ENCODE results near the gene EPN2.

The EPN2 gene

DNA sequence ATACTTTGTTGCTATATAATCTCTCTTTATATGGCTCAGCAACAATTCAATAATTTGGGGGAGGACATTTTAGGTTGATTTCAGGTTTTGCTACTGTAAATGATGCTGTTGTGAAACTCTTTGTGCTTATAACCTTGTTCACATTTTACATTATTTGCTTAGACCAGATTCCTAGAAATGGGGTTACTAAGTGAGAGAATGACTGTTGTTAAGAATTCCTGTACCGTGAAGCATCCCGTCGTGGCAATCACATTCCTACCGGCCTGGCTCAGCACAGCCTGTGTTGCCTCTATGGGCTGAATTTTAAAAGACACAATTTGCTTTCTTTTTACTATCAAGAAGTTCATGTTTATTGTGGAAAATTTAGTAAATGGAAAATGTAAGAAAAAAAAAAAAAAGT, 94.0 kb downstream of the EPN2 start:
- peak; percentile 90 for DNase-seq (ENCODE audit: low spot score)

DNA sequence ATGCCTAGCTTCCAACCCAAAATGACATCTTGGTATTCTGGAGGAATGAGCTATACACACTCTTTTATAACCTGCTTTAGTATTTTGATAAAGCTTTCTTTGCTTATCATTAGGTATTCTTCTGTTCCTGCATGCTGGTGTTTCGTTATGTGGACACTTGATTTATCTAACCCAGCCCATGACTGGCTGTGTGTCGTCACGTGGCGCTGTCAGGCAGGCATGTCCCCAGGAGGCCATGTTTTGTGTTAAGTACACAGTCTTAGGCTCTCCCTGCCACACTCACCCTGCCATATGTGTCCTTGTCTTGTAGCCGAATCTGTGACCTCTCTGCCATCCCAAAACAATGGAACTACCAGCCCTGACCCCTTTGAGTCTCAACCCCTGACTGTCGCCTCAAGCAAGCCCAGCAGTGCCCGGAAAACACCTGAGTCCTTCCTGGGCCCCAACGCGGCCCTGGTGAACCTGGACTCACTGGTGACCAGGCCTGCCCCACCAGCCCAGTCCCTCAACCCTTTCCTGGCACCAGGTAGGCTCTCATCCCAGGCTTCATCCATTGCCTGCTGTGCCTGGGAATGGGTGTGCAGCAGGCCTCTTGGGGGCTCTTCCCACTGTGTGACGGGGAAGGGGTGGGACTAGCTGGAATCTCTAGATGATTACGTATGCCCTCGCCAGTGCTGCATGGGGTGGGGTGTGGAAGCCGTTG, 94.5 kb downstream of the EPN2 start:
- no peak for DNase-seq (ENCODE audit: low spot score)

DNA sequence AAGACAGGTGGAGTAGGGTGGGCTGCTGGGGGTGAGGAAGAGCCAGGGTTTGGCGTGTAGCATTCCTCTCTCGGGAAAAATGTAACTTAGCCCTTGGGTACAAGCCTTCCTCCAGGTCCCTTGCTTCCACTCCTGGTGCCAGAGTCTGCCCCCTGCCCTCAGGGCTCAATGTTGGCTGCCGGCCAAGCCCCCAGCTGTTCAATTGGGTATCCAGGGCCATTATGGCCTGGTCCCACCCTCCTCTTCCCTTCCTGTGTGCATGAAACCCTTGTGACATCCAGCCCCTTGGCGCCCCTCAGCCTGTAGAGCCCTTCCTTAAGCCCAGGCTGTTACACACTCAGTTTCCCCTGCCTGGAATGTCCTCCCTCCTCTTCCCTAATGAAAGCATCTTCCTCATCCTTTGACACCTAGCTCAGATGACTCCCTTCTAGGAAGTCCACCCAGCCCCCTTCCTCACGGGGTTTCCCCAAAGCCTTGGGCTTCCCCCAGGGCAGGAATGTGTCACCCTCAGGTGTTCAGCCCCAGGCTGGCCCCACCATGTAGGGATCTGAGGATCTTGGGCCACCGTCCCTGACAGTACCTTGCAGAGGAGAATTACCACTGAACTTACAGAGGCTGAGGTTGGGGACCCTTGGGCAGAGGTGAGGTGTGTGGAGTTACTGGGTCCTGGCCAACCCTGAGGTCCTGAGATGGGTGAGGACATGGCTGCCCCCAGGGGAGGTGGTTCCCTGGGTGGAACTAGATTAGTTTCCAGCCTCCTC, 95.4 kb downstream of the EPN2 start:
- DNase-seq (ENCODE audit: low spot score), result no peak

DNA sequence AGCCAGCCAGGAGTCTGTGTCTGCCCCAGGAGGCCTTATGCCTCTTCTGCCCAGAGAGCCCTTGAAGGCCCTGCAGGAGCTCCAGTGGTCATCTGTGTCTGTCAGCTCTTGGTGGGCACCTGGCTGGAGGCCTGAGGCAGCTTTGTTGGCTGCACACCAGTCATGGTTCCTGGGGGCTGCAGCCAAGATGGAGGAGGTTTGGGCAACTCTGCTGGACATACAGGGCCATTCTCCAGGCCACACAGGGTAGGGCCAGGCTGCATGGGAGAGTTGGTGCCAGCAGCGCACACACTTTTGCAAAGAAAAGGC, 95.9 kb downstream of the EPN2 start:
- no peak for DNase-seq (ENCODE audit: low spot score)

DNA sequence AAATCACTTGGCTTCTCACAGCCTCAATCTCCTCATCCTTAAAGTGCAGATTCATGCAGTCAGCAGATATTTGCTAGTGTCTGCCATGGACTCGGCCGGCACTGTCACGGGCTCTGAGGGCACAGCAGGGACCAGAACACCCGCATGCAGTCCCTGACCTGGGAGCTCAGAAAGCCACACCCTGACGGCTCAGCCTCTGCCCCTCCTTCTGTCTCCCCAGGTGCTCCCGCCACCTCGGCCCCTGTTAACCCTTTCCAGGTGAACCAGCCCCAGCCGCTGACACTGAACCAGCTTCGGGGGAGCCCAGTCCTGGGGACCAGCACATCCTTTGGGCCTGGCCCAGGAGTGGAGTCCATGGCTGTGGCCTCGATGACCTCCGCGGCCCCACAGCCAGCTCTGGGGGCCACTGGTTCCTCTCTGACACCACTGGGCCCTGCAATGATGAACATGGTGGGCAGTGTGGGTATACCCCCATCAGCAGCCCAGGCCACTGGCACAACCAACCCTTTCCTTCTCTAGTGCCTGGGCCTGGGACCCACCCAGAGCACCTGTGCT, 96.6 kb downstream of the EPN2 start:
- no peak for DNase-seq (ENCODE audit: low spot score)

DNA sequence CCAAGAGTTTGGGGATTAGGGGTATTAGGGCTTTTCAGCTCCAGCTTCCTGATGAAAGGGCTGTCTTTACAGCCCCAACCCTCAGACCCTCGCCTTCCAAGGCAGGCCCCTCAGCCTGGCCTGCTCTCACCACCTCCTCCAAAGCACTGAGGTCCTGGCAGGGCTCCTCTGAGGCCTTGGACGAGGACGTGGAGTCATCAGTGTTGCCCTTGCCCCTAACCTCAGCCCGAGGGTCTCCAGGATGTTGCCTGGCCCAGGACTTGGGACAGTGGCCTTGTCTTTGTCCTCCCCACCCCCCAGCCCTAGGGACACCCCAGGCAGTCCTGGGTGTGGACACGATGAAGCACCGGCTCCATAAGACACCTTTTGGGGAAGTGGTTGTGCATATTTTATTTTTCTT, 97.2 kb downstream of the EPN2 start:
- DNase-seq (ENCODE audit: low spot score), result no peak

DNA sequence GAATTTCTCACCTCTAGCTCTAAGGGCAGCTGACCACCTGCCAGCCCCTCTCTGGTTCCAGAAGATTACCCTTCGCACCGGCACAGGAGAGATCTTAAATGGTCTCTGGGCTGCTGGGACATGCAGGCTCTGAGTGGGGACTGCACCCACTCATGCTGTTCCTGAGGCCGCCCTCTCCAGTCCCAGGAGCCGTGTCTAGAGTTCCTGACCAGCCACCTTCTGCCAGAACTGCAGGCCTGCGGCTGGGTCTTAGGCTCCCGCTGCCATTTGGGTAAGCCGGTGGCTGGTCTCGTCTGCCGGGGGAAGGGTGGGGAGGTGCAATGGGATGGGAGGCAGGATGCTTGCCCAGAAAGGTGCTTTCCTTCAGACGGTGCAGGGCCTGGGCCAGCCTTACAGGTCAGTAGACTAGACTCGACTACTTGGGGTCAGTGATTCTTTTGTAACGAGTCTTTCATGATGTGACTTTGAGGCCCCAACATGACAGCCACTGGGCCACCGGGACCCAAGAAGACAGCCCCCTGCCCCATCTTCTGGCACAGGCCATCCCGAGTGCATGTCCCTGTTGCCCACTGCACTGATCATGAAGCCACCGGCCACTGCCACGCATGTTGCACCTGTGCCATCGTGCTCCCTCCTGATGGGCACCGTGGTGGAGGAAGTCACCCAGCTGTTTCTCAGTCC, 98.9 kb downstream of the EPN2 start:
- DNase-seq (ENCODE audit: low spot score), result no peak

DNA sequence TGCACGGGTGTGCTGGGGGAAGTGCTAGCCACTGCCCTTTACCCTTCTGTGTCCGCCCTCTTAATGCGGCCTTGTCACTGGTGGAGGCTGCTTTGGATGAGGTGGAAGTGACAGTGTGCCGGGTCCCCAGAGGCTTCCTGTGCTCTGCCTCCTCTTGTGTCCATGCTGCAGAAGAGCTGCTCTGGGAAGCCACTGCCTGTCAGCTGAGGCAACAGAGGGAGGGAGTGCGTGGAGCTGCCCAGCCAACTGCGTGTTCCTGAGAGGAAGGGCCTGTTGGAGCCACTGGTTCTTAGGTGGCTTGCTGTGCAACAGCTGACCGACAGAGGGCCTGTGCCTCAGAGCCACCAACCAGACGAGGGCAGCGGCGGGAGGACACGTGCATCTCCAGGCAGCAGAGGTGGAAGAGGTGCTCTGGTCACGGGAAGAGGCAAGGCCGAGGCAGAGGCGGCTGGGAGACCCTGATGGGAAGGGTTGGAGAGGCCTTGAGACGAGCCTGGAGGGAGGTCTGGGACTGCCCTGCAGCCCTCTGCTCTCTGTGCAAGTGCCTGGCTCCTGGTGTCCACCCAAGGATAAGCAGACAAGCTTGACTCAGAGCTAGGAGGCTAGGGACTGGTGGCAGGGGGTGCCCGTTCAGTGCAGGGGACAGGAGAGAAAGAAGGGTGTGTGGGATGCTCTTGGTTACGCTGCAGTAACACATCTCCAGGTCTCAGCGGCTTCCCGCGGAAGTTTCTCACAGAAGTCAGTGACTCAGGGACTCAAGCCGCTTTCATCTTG, 100.0 kb downstream of the EPN2 start:
- no peak for DNase-seq (ENCODE audit: low spot score)

DNA sequence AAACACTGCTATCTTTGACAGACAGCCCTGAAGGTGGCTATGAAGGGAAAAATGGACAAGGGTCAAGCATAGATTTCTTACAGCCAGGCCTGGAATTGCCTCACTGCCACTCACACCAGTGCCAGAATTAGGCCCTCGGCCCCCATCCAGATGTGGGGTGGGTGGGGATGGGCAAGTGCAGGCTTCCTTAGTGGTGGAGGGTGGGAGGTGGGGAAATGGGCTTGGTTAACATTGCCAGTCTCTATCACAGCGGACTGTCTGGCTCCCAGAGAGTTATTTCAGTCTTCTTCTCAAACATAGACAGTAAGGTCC, 100.5 kb downstream of the EPN2 start:
- DNase-seq (ENCODE audit: low spot score), result no peak

DNA sequence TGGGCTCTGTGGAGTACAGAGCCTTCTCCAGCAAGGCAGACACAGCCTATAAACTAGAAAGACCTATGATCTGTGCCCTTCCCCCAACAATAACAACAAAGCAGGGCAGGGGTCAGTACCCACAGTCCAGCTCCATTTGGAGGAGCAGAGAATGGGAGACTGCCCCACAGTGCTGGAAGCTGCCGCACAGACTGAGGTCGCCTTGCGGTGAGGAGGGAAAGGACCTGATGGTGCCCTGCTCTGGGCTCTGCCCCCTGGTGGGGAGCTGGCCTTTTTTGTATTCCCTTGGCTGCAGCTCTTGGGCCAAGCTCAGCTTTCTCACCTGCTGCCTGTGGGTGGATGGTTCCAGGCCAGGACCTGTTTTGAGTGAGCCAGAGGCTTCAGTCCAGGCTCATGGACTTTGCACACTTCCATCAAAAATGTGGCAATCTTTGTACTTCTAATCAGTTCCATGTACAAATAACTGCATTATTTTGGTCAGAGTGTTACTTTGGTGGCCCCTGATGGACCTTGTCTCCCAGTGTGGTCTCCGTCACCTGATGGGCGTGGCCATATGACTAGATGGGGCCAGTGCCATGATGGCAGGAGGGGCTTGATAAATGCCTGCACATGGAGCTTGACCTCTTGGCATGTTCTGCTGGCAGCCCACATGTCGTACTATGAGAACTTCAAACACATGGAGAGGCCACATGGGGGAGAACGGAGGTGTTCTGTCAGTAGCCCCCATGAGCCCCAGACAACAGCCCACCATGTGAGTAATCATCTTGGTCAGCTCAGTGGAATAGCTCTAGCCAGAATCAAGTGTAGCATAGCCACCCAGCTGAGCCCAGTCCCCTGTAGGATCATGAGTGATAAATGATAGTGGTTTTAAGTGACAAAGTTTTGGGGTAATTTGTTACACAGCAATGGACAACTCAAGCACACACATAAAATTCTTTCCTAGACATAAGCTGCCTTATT, 101.1 kb downstream of the EPN2 start:
- DNase-seq (ENCODE audit: low spot score), result peak; percentile 46

DNA sequence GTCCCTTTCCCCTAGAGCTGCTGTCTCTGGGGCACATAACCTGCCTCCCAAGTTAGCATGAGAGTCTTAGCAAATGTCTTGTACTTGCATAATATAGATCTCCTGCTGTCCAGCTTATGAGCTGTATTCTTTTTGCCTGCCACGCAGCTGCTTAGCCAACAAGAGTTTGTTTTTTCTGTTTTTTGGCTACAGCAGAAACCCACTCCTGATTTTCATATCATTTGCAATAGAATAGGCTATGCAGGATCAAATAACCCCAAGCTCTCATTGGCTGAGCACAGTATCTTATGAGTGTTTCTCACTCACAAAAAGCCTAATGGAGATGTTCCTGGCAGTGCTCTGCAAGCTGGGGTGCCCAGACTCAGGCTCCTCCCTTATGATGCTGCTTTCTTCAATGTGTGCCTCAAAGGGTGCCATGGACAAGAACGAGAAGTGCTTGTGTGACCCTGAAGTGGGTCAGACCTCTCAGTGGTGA, 102.2 kb downstream of the EPN2 start:
- no peak for DNase-seq (ENCODE audit: low spot score)

DNA sequence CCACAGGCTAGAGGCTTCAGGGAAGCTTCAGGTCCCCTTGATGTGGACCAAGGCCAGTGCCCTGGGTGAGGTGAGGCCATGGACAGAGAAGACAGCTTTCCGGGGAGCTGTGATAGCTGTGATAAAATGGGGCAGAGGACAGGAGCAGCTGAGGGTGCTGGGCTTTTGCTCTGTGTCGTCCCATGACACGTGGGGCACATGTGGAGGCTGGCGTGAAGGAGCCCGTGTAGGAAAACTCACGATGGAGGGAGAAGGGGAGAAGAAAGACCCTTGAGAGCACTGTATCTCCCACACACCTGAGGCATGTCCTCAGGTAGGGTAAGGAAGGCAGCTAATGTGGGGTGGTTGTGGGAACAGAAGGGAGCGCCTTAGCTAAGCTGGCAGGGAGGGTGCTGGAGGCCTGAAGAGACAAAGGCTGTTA, 104.1 kb downstream of the EPN2 start:
- no peak for DNase-seq (ENCODE audit: low spot score)

DNA sequence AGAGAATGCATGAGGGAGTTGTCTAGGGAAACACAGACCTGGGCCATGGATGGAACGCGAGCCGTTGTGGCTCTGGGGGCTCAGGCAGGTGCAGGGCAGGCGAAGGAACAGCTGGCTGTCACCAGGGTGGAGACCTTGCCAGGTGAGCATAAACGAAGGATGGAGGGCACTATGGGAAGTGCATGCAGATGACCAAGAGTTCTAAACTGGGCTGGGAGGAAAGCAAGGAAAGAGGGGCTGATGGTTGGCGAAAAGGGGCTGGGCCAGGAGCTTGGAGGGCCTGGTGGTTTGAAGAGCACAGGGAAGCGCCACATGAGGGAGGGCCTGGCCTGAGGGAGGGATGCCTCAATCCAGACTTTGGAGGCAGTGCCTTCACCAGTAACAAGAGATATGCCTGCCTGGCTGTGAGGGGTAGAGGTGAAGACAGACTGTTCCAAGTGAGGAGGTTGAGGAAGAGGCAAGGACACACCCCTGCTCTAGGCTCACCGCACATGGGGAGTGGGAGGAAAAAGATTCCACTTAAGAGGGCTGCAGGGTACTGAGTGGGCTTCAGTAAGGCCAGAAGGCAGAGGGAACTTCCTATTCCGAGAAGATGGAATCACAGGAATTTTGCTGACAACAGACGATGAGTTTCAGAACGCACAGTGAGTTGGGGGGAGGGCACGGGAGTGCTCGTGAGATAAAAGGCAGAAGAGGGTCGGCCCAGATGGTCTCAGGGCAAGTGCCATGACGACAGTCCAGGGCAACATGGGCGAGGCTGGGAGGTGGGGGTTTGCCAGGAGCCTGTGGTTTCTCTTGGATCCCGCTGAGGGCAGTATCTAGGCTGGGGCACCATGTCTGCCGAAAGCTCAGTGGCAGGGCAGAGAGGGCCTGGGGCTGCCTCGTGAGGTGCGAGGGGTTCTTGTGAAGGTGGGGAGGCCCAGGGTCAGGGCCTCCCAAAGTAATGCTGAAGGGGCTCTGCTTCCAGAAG, 104.8 kb downstream of the EPN2 start:
- peak; percentile 50 for DNase-seq (ENCODE audit: low spot score)

DNA sequence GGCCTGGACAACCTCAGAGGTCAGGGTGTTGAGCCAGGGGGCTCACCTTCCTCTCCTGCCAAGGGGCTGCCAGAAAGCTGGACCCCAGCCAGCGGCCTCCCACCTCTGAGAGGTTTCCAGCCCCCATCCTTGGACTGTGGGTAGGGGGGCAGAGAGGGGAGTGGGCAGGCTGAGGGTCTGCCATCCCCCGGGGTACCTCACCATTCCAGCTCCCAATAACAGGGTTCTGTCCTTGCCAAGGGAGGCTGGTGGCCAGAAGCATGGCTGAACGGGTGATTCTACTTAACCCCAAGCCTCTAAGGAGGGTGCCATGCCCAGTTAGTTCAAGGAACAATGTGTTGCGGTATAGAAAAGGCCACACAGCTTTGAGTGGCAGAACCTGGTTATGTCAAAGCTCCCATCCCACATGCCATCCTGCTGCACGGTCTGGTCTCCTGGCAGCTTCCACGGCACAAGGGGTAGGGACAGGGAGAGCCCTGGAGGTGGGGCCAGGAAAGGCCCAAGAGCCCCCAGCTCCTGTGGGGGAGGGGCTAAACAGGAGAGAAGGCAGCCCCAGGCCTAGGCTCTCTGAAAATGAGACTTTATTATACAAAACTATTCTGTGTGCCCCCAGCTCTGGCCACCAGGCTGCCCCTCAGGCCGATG, 105.6 kb downstream of the EPN2 start:
- no peak for DNase-seq (ENCODE audit: low spot score)

DNA sequence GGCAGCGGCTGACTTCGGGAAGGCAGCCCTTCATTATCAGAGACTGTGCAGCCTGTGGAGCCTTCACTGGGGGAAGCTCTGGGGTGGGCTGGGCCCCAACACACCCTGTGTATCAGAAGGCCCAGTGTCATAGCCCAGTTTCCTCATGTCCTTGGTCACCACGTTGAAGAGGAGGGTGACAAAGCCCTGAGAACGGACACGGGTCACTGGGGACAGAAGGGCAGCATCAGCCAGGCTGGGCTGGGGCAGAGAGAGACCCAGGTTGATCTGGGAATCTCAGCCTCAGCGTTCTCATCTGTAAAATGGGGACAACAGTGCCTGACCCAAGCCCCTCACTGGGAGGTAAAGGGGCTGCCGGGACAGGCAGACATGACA, 106.1 kb downstream of the EPN2 start:
- DNase-seq (ENCODE audit: low spot score), result no peak

DNA sequence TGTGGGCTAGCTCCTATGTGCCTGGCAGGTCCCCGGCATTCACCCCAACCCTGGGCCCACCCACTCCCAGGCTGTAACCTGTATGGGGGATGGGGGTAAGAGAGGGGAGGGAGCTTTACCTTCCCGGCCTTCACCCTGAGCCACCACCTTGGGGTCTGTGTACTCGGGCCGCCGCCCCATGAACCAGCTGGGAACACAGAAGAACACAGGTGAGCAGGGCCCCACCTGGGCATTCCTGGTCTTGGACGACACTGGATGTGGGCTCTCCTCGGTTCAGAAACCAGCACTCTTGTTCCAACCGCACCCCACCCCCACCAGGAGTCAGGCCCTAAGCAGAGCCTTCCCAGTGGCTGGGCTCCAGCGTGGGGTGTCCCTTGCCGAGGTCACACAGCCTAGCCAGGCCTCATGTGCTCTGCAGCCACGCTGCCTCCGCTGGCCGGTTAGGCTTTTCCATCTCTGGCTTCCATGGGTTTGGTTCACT, 106.5 kb downstream of the EPN2 start:
- DNase-seq (ENCODE audit: low spot score), result no peak

DNA sequence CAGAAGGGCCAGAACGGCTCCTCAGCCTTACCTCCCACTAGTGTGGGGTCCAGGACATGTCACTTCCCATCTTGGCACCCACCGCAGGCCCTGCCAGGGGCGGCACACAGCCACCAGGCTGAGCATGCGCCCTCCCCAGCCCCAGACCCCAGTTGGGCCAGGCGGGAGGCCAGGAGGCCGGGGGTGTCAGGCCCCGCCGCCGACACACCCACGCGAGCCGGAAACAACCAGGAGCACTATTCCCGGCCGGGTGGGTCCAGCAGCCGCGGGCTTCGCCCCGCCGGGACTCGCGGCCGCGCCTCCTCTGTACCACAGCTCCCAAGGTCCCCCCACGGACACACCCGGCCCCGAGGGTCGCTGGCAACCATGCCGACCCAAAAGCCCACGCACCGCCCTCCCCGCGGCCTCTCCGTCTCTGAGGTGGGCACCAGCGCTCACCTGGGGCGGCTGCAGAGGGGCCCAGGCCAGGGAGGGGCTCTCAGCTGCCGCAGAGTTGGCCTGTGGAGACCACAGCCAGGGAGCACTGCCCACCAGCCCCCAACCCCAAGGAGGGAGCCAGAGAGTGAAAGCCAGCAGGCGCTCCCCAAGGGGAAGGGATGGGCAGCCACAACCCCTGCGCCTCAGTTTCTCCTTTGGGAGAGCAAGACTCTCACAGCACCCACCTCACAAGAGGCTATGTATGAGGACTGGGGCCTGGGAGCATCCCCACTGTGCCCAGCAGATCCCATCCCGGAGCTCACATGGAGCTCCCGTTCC, 107.3 kb downstream of the EPN2 start:
- no peak for DNase-seq (ENCODE audit: low spot score)

DNA sequence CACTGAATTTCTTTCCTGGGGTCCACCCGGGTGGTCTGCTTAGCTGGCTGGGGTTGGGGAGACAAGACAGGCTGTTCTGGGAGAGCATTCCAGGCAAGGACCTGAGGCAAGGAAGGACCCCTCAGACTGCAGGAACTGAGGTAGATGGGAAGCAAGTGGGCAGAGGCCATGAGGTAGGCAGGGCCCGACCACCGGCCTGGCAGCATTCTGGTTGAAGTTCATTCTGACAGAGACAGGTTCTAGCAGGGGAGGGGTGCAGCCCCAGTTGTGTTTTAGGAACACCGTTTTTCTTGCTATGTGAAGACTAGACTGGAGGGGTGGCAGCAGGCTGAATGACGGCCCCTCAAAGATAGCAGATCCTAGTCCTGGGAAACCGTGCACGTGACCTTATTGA, 107.9 kb downstream of the EPN2 start:
- no peak for DNase-seq (ENCODE audit: low spot score)

Data from AG08395 (cell line).